HCT116 (cell line): Measurements from ENCODE around the gene FCAMR. TPM values are rescaled to one million over a fixed set of nuclear protein-coding genes. Genes with fewer than 3 reads are reported as not detected.

Experiments used
- ATAC-seq: fragments of 200-7000 bp; cut with Tn5 transposase; 2 replicates; pipeline ENCODE4 v1.9.1; 2020; ENCODE audit warnings: mild to moderate bottlenecking, moderate library complexity
- BruUV-seq: library from RNA; stranded (reverse); fragments of 400-500 nt; replicated peaks from 2 replicates; lab custom pipeline; 2021; lab: Mats Ljungman, UMichigan
- CTCF ChIA-PET: fragments of 300-600 bp; sonication (Branson Sonifier 250); formaldehyde crosslinking; loops from one replicate; lab custom pipeline; 2021; ENCODE audit warnings: antibody characterized with exemption; lab: Charles Lee
- POLR2A ChIA-PET: fragments of 300-600, 350-600 bp; sonication (Branson Sonifier 250); formaldehyde crosslinking; loops from one replicate; lab custom pipeline; 2021; ENCODE audit warnings: antibody characterized with exemption; lab: Charles Lee
- RAD21 ChIA-PET, 2 experiments: fragments of 300-600 bp; sonication (Branson Sonifier 250); formaldehyde crosslinking; loops; one replicate each; lab custom pipeline; 2023; ENCODE audit warnings: low total read pairs in 2 of 2; ENCODE audit not compliant: uncharacterized antibody in 2 of 2, unreplicated experiment in 2 of 2, low non-redundant PET in 1 of 2; lab: Charles Lee
- DNase-seq: peaks from one replicate; pipeline ENCODE4 v3.0.0-alpha.2; 2010; ENCODE audit warnings: low read depth, low spot score
- H2AFZ ChIP-seq: fragments of 200-600 bp; shearing (Covaris generic), sonication (generic); 2 replicates; pipeline ENCODE4 v1.6.1; 2017; ENCODE audit warnings: low read depth, mixed run types, mixed read lengths, antibody characterized with exemption, low read length; ENCODE audit not compliant: poor library complexity, severe bottlenecking
- H3K27ac ChIP-seq: 2 replicates; pipeline ENCODE4 v1.5.1; 2012; ENCODE audit warnings: low read depth, low read length
- H3K27me3 ChIP-seq: fragments of 200-600 bp; sonication (generic); 2 replicates; pipeline ENCODE4 v1.6.1; 2016; ENCODE audit warnings: mixed run types, low read length, mixed read lengths; ENCODE audit not compliant: insufficient read depth
- H3K36me3 ChIP-seq, 2 experiments: fragments of 200-500 bp in 1 of 2; fragments of 200-600 bp in 1 of 2; sonication (Bioruptor generic) in 1 of 2; sonication (generic) in 1 of 2; 2 replicates each; pipeline versions ENCODE4 v1.5.1 to v1.6.1; 2014 to 2016; ENCODE audit warnings: low read length in 2 of 2, inconsistent platforms in 1 of 2, mixed read lengths in 1 of 2, mixed run types in 1 of 2; ENCODE audit not compliant: insufficient read depth in 2 of 2, control insufficient read depth in 1 of 2
- H3K4me1 ChIP-seq, 2 experiments: fragments of 200-600 bp in 1 of 2; sonication (generic) in 1 of 2; 2 replicates each; pipeline versions ENCODE4 v1.5.1 to v1.6.1; 2012 to 2017; ENCODE audit warnings: low read length in 2 of 2, inconsistent platforms in 1 of 2, mild to moderate bottlenecking in 1 of 2, mixed read lengths in 1 of 2, mixed run types in 1 of 2, moderate library complexity in 1 of 2; ENCODE audit not compliant: insufficient read depth in 2 of 2, control insufficient read depth in 1 of 2
- H3K4me2 ChIP-seq: fragments of 200-600 bp; sonication (generic); 2 replicates; pipeline ENCODE4 v1.6.1; 2017; ENCODE audit warnings: mixed run types, low read length, mixed read lengths
- H3K4me3 ChIP-seq, 2 experiments: fragments of 200-600 bp in 1 of 2; sonication (generic) in 1 of 2; replicated peaks in 1 of 2; 2 replicates each; pipeline ENCODE4 v1.5.1; 2011 to 2016; ENCODE audit warnings: low read length in 2 of 2, control low read depth in 1 of 2, low read depth in 1 of 2, mild to moderate bottlenecking in 1 of 2, mixed read lengths in 1 of 2, mixed run types in 1 of 2
- H3K79me2 ChIP-seq: fragments of 200-600 bp; sonication (generic); 2 replicates; pipeline ENCODE4 v1.6.1; 2017; ENCODE audit warnings: mild to moderate bottlenecking, mixed run types, low read length, moderate library complexity, mixed read lengths; ENCODE audit not compliant: insufficient read depth
- H3K9ac ChIP-seq: fragments of 200-600 bp; sonication (generic); 2 replicates; pipeline ENCODE4 v1.6.1; 2016; ENCODE audit warnings: low read length, mixed read lengths
- H3K9me2 ChIP-seq: fragments of 200-600 bp; sonication (generic), shearing (Covaris generic); 2 replicates; pipeline ENCODE4 v1.6.1; 2017; ENCODE audit warnings: mixed run types, mild to moderate bottlenecking, moderate library complexity; ENCODE audit not compliant: insufficient read depth
- H3K9me3 ChIP-seq, 2 experiments: fragments of 200-500 bp in 1 of 2; fragments of 200-600 bp in 1 of 2; sonication (Bioruptor generic) in 1 of 2; sonication (generic) in 1 of 2; 2 replicates each; pipeline ENCODE4 v1.6.1; 2014 to 2017; ENCODE audit warnings: low read length in 2 of 2, mixed read lengths in 2 of 2, inconsistent platforms in 1 of 2, low read depth in 1 of 2, mild to moderate bottlenecking in 1 of 2, mixed run types in 1 of 2, moderate library complexity in 1 of 2; ENCODE audit not compliant: control insufficient read depth in 1 of 2, insufficient read depth in 1 of 2
- H4K20me1 ChIP-seq: fragments of 200-600 bp; sonication (generic), shearing (Covaris generic); 2 replicates; pipeline ENCODE4 v1.6.1; 2017; ENCODE audit warnings: mixed run types, mild to moderate bottlenecking, moderate library complexity; ENCODE audit not compliant: insufficient read depth
- RAD21 ChIP-seq: IDR thresholded peaks from 2 replicates; pipeline ENCODE4 v1.6.1; 2012; ENCODE audit warnings: low read depth, mild to moderate bottlenecking
- ZFX ChIP-seq: fragments of 450-650 bp; IDR thresholded peaks from 2 replicates; pipeline ENCODE4 v1.6.1; 2017
- intact Hi-C: fragments of 100-400 bp; cut with micrococcal nuclease; formaldehyde crosslinking; loops from 2 replicates; pipeline ENCODE4 v1.10.0; 2022
- total RNA-seq: library from RNA; stranded (reverse); gene quantifications from one replicate; pipeline ENCODE4 v1.2.1, GENCODE V29; 2021; ENCODE audit not compliant: unreplicated experiment
- TF ChIP-seq, protein P1 (sequence below), 3 experiments: fragments of 200-600 bp in 1 of 3; sonication (generic) in 1 of 3; IDR thresholded peaks in 2 of 3; conservative IDR thresholded peaks in 1 of 3; 2 replicates each; pipeline ENCODE4 v1.5.1; 2012 to 2017; ENCODE audit warnings: low read depth in 2 of 3, low read length in 2 of 3, antibody characterized with exemption in 1 of 3, borderline replicate concordance in 1 of 3, control low read depth in 1 of 3, mild to moderate bottlenecking in 1 of 3, mixed read lengths in 1 of 3, mixed run types in 1 of 3, moderate library complexity in 1 of 3; ENCODE audit not compliant: insufficient read depth in 1 of 3
- TF ChIP-seq, protein P2 (sequence below): IDR thresholded peaks from 2 replicates; pipeline ENCODE4 v1.6.1; 2012; ENCODE audit warnings: low read depth
- TF ChIP-seq, protein P3 (sequence below): IDR thresholded peaks from 2 replicates; pipeline ENCODE4 v1.6.1; 2011; ENCODE audit warnings: mild to moderate bottlenecking, low read length, moderate library complexity; ENCODE audit not compliant: insufficient replicate concordance; ENCODE audit errors: extremely low read depth

The FCAMR gene
- total RNA-seq, 1 experiment from 2014 or later: not detected

DNA sequence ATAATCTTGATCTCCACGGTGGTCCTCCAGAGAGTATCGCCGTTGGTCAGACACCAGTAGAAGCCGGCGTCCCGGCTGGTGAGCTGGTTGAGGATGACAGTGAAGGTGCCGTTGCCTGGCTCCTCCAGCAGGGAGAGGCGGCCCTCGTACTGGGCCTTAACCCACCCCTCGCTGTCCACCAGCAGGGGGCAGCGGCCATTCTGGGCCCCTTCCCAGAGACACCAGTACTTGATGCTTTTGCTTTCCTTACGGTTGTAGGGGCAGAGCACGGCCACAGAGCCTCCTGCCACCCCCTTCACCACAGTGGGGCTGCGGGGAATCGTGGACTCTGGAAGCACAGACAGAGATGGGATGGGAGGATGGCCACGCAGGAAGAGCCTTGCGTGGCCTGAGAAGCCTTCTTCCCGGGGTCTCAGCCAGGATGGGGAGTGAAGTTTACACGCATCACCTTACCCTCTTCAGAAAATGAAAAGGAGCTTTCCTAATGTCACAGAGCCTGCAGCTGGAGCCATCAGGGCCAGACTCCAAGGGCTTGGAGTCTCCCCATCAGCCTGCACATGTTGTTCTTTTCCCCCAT lies 34.7 kb downstream of the FCAMR start:
- ATAC-seq (peak; percentile 84), DNase-seq (no peak)
- Histone ChIP-seq H3K4me3 (no peak overlapping the region), H3K27me3 (no peaks in the 10 kb centered on the region), H3K27ac (no peak overlapping the region), H3K4me2 (no peak overlapping the region), H3K36me3 (no peaks in the 10 kb centered on the region), H3K79me2 (no peaks in the 10 kb centered on the region), H3K9me2 (no peaks in the 10 kb centered on the region), H3K4me1 (no peaks in the 10 kb centered on the region), H3K9me3 (no peaks in the 10 kb centered on the region), H2AFZ (no peak overlapping the region), H4K20me1 (no peaks in the 10 kb centered on the region), H3K9ac (no peak overlapping the region)
- ChIA-PET POLR2A (no interaction called here), RAD21 (interaction anchor here in 1 of 2 experiments (0.8 kb wide), 1 partner anchor 47 kb away, joined by 3 read pairs; no protein-coding TSS in a partner anchor), CTCF (interaction anchor here (1.0 to 2.5 kb wide), 7 partner anchors 9 to 46 kb away, joined by 3 to 14 read pairs (median 6); partner anchors contain the start of gene PIGR)
- no TSS peak for BruUV-seq
- intact Hi-C loops: no loop called here
- TF ChIP-seq ZFX: no peak
- TF ChIP-seq, protein P1, sequence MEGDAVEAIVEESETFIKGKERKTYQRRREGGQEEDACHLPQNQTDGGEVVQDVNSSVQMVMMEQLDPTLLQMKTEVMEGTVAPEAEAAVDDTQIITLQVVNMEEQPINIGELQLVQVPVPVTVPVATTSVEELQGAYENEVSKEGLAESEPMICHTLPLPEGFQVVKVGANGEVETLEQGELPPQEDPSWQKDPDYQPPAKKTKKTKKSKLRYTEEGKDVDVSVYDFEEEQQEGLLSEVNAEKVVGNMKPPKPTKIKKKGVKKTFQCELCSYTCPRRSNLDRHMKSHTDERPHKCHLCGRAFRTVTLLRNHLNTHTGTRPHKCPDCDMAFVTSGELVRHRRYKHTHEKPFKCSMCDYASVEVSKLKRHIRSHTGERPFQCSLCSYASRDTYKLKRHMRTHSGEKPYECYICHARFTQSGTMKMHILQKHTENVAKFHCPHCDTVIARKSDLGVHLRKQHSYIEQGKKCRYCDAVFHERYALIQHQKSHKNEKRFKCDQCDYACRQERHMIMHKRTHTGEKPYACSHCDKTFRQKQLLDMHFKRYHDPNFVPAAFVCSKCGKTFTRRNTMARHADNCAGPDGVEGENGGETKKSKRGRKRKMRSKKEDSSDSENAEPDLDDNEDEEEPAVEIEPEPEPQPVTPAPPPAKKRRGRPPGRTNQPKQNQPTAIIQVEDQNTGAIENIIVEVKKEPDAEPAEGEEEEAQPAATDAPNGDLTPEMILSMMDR (IDR thresholded peaks at IDR 0.05 in 2 of 3, conservative IDR thresholded peaks at IDR 0.05 in 1 of 3; ENCODE audit: borderline replicate concordance in 1 of 3, insufficient read depth in 1 of 3, low read depth in 2 of 3, low read length in 2 of 3): peak; percentile 77 to 90 (median 87)
- TF ChIP-seq, protein P2, sequence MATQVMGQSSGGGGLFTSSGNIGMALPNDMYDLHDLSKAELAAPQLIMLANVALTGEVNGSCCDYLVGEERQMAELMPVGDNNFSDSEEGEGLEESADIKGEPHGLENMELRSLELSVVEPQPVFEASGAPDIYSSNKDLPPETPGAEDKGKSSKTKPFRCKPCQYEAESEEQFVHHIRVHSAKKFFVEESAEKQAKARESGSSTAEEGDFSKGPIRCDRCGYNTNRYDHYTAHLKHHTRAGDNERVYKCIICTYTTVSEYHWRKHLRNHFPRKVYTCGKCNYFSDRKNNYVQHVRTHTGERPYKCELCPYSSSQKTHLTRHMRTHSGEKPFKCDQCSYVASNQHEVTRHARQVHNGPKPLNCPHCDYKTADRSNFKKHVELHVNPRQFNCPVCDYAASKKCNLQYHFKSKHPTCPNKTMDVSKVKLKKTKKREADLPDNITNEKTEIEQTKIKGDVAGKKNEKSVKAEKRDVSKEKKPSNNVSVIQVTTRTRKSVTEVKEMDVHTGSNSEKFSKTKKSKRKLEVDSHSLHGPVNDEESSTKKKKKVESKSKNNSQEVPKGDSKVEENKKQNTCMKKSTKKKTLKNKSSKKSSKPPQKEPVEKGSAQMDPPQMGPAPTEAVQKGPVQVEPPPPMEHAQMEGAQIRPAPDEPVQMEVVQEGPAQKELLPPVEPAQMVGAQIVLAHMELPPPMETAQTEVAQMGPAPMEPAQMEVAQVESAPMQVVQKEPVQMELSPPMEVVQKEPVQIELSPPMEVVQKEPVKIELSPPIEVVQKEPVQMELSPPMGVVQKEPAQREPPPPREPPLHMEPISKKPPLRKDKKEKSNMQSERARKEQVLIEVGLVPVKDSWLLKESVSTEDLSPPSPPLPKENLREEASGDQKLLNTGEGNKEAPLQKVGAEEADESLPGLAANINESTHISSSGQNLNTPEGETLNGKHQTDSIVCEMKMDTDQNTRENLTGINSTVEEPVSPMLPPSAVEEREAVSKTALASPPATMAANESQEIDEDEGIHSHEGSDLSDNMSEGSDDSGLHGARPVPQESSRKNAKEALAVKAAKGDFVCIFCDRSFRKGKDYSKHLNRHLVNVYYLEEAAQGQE: no peak
- TF ChIP-seq, protein P3, sequence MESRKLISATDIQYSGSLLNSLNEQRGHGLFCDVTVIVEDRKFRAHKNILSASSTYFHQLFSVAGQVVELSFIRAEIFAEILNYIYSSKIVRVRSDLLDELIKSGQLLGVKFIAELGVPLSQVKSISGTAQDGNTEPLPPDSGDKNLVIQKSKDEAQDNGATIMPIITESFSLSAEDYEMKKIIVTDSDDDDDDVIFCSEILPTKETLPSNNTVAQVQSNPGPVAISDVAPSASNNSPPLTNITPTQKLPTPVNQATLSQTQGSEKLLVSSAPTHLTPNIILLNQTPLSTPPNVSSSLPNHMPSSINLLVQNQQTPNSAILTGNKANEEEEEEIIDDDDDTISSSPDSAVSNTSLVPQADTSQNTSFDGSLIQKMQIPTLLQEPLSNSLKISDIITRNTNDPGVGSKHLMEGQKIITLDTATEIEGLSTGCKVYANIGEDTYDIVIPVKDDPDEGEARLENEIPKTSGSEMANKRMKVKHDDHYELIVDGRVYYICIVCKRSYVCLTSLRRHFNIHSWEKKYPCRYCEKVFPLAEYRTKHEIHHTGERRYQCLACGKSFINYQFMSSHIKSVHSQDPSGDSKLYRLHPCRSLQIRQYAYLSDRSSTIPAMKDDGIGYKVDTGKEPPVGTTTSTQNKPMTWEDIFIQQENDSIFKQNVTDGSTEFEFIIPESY: no peak
- TF ChIP-seq RAD21: peak; percentile 47
